Measurements from ENCODE around the gene PHC2.
"Not testable (repeated sequence)": the region's sequence is repeated elsewhere in the genome, so short reads cannot be mapped to it uniquely, and the experiment has no call there.

Gene PHC2

GRCh38 chr1:33306653-33307493 is 124.0 kb downstream of the PHC2 start:
- DNase-seq = no peak

- DNase-seq = no peak
Observed at GRCh38 chr1:33305816-33306652, 124.9 kb downstream of the PHC2 start.

DNA sequence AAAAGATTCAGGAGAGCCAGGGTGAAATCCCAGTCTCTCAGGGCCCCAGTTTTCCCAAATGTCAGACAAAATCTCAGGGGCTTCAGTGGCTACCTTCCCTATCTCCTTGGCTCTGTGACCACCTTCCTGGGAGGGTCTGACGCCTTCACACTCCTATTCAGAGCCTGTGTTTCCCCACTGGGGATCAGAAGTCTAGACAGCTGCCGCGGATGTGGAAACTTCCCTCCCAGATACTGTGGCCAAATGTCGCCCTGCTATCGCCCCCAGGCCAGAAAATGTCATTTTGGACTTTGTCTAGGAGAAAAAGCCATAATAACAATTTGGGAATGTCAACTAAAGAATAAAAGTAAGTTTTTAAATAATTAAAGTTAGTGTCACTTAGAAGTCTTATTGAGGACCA is 125.9 kb downstream of the PHC2 start:
- no peak for DNase-seq

DNA sequence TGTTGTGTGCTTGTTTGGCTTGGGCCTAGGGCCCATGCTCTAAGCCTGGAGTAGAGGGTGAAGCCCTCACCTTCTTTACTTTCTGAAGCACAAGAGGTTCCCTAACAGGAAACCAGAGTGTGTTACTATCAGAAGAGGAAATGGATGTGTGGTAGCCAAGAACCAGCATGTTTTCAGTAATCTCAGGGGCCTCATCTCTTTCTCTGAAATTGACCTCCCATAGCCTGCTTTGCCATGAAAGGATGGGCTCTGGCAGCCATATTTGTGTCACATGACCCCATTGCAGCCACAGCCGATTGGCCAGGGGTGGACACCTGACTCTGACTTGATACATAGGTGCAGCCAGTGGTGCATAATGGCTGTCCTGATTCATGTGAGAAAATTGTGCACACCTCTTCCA is 128.6 kb downstream of the PHC2 start:
- no peak for DNase-seq

GRCh38 chr1:33301273-33301984 is 129.5 kb downstream of the PHC2 start:
- DNase-seq = no peak

GRCh38 chr1:33300673-33301072 is 130.2 kb downstream of the PHC2 start:
- no peak for DNase-seq

GRCh38 chr1:33299461-33300155 is 131.3 kb downstream of the PHC2 start:
- no peak for DNase-seq

GRCh38 chr1:33298623-33299277 is 132.1 kb downstream of the PHC2 start:
- DNase-seq = peak; percentile 60 to 62

DNA sequence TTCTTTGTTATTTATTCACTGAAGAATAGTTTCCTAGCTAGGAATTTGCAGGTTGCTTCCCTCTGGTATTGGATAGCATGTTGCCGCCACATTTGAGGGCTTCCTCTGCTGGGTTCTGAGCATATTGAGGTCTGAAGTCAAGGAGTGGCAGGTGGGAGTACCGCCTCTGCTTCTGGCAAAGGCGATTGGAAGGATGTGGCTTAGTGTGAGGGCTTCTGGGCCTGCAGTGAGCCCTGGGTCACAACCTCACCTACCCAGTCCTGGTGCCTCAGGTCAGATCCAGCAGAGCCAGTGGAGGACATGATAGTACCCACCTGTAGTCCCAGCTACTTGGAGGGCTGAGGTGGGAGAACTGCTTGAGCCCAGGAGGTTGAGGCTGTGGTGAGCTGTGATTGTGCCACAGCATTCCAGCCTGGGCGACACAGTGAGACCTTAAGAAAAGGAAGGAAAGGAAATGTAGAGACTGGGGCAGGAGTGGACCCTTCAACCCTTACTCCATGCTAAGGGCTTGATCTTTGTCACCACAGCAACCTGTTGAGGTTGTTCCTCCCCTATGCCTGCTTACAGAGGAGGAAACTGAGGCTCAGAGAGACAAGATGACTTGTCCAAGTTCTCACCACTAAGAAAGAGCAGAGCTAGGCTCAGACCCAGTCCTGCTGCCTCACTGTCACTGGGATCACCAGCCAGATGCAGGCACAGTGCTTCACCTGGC is 132.8 kb downstream of the PHC2 start:
- DNase-seq = no peak

- no peak for DNase-seq
Observed at GRCh38 chr1:33296824-33297223, 134.1 kb downstream of the PHC2 start.

DNA sequence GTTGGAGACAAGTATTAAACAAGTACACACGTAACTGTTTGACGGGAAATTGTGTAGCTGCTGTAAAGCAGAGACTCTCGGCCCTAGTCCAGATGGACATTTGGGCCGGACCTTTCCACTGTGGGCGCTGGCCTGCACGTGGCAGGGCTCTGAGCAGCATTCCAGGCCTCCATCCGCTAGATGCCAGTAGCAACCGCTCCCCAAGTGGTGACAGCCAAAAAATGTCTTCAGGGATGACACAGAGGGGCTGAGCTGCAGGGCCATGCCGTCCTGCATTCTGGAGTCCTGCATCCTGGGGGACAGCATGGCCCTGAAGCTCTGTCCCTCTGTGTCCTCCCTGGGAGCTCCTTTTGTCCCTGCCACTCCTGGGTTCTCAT is 134.8 kb downstream of the PHC2 start:
- DNase-seq = no peak

DNA sequence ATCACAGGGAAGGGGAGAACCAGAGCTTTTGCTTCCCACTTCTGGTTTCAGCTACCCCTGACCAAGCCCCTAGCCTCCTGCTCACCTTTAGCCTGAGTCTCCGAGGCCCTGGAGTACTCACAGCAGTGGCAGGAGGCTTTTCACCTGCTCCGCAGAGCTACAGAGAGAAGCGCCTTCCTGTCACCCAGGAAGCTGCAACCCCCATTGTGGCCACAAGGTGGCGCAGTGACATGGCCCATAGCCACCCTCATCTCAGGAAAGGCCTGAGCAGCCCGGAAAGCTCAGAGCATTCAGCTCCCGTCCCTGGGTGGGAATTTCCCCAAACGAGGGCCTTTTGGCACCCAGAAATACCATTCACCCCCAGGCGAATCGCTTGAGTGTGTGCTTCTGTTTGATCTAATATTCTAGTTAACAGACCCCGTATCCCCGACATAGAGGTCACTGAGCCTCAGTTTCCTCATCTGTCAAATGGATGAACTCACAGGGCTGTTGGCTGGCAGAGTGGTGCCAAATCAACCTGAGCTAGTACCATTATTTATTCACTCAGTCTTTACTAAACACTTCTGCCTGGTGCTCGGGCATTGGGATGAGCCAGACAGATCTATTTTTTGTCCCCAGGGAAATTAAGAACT is 135.3 kb downstream of the PHC2 start:
- peak; percentile 89 to 94 for DNase-seq

DNA sequence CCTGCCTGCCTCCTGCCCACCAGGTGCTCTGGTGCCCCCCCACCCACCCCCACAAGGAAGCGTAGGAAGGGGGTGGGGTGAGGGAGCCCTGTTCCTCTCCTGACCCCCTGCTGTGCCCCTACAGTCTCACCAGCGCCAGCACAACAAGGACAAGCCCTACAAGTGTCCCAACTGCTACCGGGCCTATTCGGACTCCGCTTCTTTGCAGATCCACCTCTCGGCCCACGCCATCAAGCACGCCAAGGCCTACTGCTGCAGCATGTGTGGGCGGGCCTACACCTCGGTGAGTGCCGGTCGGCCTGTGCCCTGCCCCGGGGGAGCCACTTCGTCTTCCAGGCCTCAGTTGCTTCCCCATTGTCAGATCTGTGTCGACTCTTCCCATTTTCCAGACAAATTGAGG is 135.9 kb downstream of the PHC2 start:
- no peak for DNase-seq

- no peak for DNase-seq
Observed at GRCh38 chr1:33294071-33295010, 136.6 kb downstream of the PHC2 start.

- DNase-seq = no peak
Observed at GRCh38 chr1:33292726-33293340, 138.1 kb downstream of the PHC2 start.

- not testable (repeated sequence) for DNase-seq
Observed at GRCh38 chr1:33290615-33291014, 140.3 kb downstream of the PHC2 start.

- DNase-seq = no peak
Observed at GRCh38 chr1:33289858-33290154, 141.1 kb downstream of the PHC2 start.

DNA sequence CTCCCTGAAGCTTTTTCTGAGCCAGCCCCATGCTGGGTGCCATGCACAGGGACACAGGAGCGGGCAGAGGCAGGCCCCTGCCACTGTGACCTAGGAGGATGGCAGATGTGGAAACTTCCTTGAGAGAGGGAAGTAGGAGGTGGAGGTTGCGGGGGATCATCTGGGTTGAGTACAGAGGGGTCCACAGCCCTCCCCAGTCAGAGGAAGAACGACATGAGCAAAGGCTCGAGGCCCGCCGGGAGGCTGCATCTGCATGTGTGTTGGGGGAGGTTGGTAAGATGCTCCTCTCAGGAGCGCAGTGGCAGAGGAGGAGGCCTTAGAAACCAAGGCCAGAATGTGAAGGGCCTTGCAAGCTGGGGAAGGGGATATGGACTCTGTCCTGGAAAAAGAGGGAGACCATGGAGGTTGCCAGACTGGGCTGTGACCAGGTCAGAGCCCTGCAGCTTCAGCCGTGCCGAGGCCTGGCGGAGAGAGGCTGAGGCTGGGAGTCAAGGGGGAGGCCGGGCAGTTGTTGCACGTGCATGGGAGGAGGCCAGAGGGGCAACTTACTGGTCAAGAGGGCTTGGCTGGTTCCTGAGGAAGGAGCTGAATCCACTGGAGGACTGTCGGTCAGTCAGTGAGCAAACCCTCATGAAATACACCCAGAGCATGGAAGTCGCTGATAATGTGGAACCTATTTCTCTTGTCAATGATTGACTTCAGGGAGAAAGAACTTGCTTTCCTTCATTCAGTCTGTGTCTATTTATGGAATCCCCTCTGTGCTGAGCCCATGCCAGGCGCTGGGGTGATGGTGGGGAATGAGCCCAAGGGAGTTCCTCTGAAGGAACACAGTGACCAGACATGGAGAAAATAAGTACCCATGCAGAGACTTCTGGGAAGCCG is 141.7 kb downstream of the PHC2 start:
- DNase-seq = no peak

GRCh38 chr1:33287317-33287716 is 143.6 kb downstream of the PHC2 start:
- no peak for DNase-seq
